ENCODE results near the gene UPF3A.
"Not testable (repeated sequence)": the region's sequence is repeated elsewhere in the genome, so short reads cannot be mapped to it uniquely, and the experiment has no call there.

UPF3A gene

DNA sequence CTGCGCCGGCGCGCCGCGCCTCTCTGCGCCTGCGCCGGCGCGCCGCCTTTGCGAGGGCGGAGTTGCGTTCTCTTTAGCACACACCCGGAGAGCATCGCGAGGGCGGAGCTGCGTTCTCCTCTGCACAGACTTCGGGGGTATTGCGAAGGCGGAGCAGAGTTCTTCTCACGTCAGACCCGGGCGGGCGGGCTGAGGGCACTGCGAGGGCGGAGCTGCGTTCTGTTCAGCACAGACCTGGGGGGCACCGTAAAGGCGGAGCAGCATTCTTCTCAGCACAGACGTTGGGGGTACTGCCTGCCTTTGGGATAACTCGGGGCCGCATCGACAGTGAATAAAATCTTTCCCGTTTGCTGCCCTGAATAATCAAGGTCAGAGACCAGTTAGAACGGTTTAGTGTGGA is 72.0 kb downstream of the UPF3A start:
- H3K27me3 ChIP-seq (ENCODE audit: control insufficient read depth, insufficient read depth, low read length); H3K36me3 ChIP-seq (ENCODE audit: control insufficient read depth, insufficient read depth, low read length); H3K9ac ChIP-seq (ENCODE audit: low read depth, low read length); H3K4me1 ChIP-seq (ENCODE audit: control insufficient read depth, insufficient read depth, low read length); H3K4me3 ChIP-seq (ENCODE audit: low read depth, low read length); H3K9me3 ChIP-seq (ENCODE audit: control insufficient read depth, insufficient read depth, low read length): not testable (repeated sequence)

All from iPS-15b (cell line).